ENCODE data around the gene SMPD2.

SMPD2 gene

GRCh38 chr6:109461733-109462526, 21.4 kb downstream of the SMPD2 start:
- H3K4me3 ChIP-seq (ENCODE audit: low read depth, low read length) = no peak overlapping the region
- no peaks in the 10 kb centered on the region for H3K9me3 ChIP-seq
- DNase-seq = no peak
- no peak for TF ChIP-seq CTCF (IDR thresholded peaks at IDR 0.05; ENCODE audit: low read depth, low read length)
- H3K4me1 ChIP-seq = no peaks in the 10 kb centered on the region
- peaks cover 40% of the 10 kb centered on the region for H3K36me3 ChIP-seq
- no peaks in the 10 kb centered on the region for H3K27me3 ChIP-seq

GRCh38 chr6:109465772-109466171, 25.2 kb downstream of the SMPD2 start:
- DNase-seq = no peak
- peaks cover 57% of the 10 kb centered on the region for H3K36me3 ChIP-seq
- H3K27me3 ChIP-seq = no peaks in the 10 kb centered on the region
- no peaks in the 10 kb centered on the region for H3K4me1 ChIP-seq
- no peak overlapping the region for H3K4me3 ChIP-seq (ENCODE audit: low read depth, low read length)
- H3K9me3 ChIP-seq = no peaks in the 10 kb centered on the region
- TF ChIP-seq CTCF (IDR thresholded peaks at IDR 0.05; ENCODE audit: low read depth, low read length) = no peak

GRCh38 chr6:109466212-109466923, 25.8 kb downstream of the SMPD2 start:
- TF ChIP-seq CTCF (IDR thresholded peaks at IDR 0.05; ENCODE audit: low read depth, low read length) = no peak
- no peaks in the 10 kb centered on the region for H3K27me3 ChIP-seq
- no peak overlapping the region for H3K4me3 ChIP-seq (ENCODE audit: low read depth, low read length)
- no peaks in the 10 kb centered on the region for H3K9me3 ChIP-seq
- no peak for DNase-seq
- no peaks in the 10 kb centered on the region for H3K4me1 ChIP-seq
- peaks cover 56% of the 10 kb centered on the region for H3K36me3 ChIP-seq

- TF ChIP-seq CTCF (IDR thresholded peaks at IDR 0.05; ENCODE audit: low read depth, low read length) = no peak
- H3K27me3 ChIP-seq = no peaks in the 10 kb centered on the region
- no peaks in the 10 kb centered on the region for H3K9me3 ChIP-seq
- no peak for DNase-seq
- H3K36me3 ChIP-seq = peaks cover 60% of the 10 kb centered on the region
- H3K4me3 ChIP-seq (ENCODE audit: low read depth, low read length) = no peak overlapping the region
- H3K4me1 ChIP-seq = no peaks in the 10 kb centered on the region
These were observed 27.2 kb downstream of the SMPD2 start for GRCh38 chr6:109467696-109468095.

- no peaks in the 10 kb centered on the region for H3K27me3 ChIP-seq
- H3K9me3 ChIP-seq = no peaks in the 10 kb centered on the region
- peaks cover 66% of the 10 kb centered on the region for H3K36me3 ChIP-seq
- no peak overlapping the region for H3K4me3 ChIP-seq (ENCODE audit: low read depth, low read length)
- DNase-seq = no peak
- TF ChIP-seq CTCF (IDR thresholded peaks at IDR 0.05; ENCODE audit: low read depth, low read length) = no peak
- H3K4me1 ChIP-seq = no peaks in the 10 kb centered on the region
These were observed 29.2 kb downstream of the SMPD2 start for GRCh38 chr6:109469591-109470189.
